NCI-H526 treated with DMSO at 0.1 percent for 48 hours (cell line): Measurements from ENCODE around the gene ATL3.
A peak's percentile ranks its signal among the peaks of the same experiment; 100 is the strongest.
"Not testable (repeated sequence)": the region's sequence is repeated elsewhere in the genome, so short reads cannot be mapped to it uniquely, and the experiment has no call there.

Source experiments
- DNase-seq: peaks from one replicate; lab custom pipeline; 2025; lab: John Stamatoyannopoulos, UW

Gene ATL3

GRCh38 chr11:63681321-63682065, 10.3 kb upstream of the ATL3 start, which contains the start of gene RTN3:
Gene RTN3 (plus strand): TSS chr11:63681500. CDS start chr11:63681637, 137 bp downstream.
- peak; percentile 97 for DNase-seq

DNA sequence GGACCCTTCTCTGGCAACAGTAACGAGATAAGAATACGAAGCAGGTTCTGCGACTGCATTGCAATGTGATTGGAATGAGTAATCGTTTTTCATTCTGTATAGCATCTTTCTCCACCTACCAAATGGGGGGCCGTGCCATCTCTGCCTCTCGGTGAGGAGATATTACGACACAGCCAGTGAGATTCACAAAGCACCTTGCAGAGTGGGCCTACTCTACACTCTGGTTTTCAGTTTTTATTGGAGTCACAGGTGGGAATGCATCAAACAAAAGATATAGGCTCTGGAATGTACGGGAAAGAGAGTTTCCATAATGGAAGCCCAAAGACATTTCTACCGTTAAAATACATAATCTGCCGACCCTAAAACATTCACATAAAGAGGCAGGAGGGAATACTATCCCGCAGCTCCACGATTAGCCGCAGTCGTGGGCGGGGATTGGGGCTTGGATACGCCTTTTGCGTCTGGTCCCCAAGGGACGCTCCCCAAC, 9.7 kb upstream of the ATL3 start:
- no peak for DNase-seq

- DNase-seq = no peak
Measured at GRCh38 chr11:63673579-63673978, 2.4 kb upstream of the ATL3 start.

- DNase-seq = no peak
Measured at GRCh38 chr11:63672936-63673539, 1.9 kb upstream of the ATL3 start.

DNA sequence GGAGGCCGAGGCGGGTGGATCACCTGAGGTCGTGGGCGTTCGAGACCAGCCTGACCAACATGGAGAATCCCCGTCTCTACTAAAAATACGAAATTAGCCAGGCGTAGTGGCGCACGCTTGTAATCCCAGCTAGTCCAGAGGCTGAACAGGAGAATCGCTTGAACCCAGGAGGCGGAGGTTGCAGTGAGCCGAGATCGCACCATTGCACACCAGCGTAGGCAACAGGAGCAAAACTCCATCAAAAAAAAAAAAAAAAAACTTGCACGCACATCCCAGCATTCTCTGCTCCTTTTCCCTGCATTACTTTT, 934 bp upstream of the ATL3 start:
- no peak for DNase-seq

GRCh38 chr11:63670433-63671321, 499 bp downstream of the ATL3 start:
- peak; percentile 39 for DNase-seq

- DNase-seq = no peak
Measured at GRCh38 chr11:63670096-63670432, 1.1 kb downstream of the ATL3 start.

- no peak for DNase-seq
Measured at GRCh38 chr11:63667995-63668795, 3.0 kb downstream of the ATL3 start.

DNA sequence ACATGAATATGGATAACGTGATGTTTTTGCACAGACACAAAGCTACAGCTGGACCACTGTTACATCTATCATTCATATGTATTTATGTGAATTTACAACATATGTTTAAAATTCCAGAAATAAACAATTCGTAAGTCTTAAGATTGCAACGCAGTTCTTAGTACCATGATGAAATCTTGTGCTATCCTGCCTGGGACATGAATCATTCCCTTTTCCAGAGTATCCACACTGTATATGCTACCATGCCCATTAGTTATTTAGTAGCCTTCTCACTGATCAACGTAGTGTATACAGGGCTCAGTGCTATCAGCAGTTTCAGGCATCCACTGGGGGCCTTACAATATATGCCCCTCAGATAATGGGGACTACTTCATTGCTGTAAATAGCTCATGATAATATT, 4.3 kb downstream of the ATL3 start:
- no peak for DNase-seq

DNA sequence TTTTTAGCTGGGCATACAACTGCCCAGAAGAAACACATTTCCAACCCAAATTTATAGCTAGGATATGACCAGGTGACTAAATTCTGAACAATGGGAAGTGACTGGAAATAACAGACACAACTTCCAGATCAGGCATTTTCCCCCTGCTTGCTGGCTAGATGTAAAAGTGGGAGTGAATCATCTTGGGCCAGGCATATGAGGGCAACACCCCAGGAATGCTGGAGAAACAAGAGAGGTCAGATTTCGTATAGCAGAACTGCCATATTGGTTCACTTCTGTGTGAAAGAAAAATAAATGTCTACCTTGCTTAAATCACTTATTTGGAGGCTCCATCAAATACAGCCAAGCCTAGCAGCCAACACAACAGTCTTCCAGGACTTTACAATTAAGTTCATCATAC, 7.4 kb downstream of the ATL3 start:
- DNase-seq = no peak

- DNase-seq = no peak
Measured at GRCh38 chr11:63660972-63661371, 10.2 kb downstream of the ATL3 start.

DNA sequence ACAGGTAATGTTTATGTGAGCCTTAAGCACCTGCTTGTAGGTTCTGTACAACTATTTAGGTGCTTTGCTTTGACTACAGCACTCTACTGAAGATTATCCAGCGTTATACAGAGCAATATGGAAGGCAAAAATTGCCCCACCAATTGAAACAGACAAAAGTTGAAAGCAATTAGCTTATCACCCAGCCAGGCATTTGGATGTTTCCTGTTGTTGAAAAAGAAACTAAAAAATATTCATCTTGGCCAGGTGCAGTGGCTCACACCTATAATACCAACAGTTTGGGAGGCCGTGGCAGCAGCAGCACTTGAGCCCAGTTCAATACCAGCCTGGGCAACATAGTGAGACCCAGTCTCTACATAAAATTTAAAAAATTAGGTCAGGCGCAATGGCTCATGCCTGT, 18.5 kb downstream of the ATL3 start:
- no peak for DNase-seq

DNA sequence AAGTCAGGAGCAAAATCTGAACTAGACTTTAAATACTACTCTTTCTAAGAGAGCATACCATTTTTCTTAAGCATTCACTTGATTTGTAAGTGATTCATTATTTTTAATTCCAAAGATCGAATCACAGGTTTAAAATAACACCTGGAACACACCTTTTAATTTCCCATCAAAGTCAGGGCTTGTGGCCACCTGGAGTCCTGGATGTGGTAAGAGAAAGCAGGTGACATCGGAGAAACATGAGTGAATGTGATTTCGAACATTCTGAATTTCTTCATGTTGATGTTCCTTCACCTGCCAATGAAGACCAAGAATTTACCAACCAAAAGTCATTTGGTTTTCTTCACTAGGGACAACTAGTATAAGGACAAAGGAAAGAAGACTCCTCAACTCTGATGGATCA, 28.0 kb downstream of the ATL3 start:
- no peak for DNase-seq

DNA sequence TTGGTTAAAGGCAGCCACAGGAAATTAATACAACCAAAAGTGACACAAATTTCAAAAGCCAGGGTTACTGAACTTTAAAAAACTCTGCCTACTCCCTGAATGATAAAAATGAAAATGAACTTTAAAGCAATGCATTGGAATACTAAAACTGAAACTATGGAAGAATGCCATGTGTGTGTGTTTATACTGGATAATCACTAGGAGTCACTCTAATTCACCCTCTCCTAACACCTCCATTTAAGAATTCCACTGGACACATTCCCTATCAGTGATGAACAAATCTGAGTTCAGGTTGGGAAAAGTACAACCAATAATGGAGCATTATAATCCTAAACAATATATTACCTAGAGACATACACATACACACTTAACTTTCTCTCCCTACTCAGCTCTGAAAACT, 29.4 kb downstream of the ATL3 start:
- DNase-seq = no peak

- no peak for DNase-seq
Measured at GRCh38 chr11:63639199-63639832, 31.9 kb downstream of the ATL3 start.

- not testable (repeated sequence) for DNase-seq
Measured at GRCh38 chr11:63638436-63638835, 32.7 kb downstream of the ATL3 start.

GRCh38 chr11:63635762-63636465, 35.3 kb downstream of the ATL3 start:
- DNase-seq = peak; percentile 17

GRCh38 chr11:63629426-63629825, 41.8 kb downstream of the ATL3 start:
- no peak for DNase-seq

DNA sequence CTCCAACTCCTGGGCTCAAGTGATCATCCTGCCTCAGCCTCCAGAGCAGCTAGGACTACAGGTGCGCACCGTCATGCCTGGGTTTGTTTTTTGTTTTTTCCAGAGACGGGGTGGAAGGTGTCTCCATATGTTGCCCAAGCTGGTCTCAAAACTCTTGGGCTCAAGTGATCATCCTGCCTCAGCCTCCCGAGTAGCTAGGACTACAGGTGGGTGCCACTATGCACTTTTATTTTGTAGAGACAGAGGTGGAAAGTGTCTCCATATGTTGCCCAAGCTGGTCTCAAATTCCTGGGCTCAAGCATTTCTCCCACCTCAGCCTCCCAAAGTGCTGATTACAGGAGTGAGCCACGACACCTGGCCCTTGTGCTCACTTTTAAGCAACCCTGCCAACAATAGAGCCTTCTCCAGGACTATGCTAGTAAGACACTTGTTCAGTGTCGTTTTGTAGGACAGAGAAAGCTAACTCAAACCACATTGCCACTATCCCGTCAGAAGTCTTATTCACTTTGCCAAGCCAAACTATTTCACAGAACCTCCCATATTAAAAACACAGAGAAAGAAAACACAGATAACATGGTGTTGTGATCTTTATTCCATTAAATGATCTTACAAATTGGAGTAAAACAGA, 47.5 kb downstream of the ATL3 start:
- no peak for DNase-seq

DNA sequence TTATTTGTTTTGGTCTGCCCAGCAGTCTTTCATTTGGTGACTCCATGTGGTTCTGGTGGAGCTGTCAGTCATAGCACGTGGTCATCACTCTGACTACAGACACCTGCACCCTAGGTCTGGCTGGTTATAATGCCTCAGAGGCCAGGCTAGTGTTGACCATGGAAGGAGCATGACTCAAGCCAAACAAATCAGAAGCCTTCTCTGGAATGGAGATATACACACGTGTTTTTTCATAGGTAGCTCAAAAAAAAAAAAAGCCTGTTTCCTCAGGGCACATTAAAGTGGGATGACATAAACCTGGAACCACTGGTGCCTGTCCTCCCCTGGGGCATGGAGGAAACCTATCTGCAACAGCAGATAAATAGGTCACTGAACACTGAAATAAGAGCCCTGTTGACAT, 48.9 kb downstream of the ATL3 start:
- DNase-seq = no peak

DNA sequence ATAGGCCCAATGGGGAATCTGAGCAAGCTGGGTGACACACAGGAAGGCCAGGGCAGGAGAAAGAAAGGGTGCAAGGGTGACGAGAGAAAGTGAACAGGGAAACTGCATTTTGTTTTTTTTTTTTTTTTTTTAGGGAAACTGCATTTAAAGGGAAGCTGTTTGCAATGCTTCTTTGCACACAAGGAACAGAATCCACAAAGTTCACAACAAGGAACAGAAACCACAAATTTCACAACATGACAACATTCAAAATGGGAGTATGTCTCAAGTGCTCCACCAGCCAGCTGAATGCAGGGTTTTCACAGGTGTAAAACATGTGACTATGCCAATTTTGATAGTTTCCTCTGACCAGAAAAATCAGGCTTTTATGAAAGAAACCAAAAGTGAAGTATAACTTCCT, 50.1 kb downstream of the ATL3 start:
- DNase-seq = no peak
